Sigmoid colon (tissue), 4 donors: ENCODE measurements around the gene BBS4.
A peak's percentile ranks its signal among the peaks of the same experiment; 100 is the strongest.

Experiments
- EP300 ChIP-seq, 4 donors: sonication (generic); formaldehyde crosslinking; IDR thresholded peaks; one replicate each; pipeline ENCODE4 v1.6.1; 2017; ENCODE audit warnings: antibody characterized with exemption in 4 of 4
- POLR2A ChIP-seq, 2 donors: fragments of 450-650 bp; IDR thresholded peaks; one replicate each; pipeline ENCODE4 v1.6.1; 2016; ENCODE audit warnings: antibody characterized with exemption in 2 of 2, mild to moderate bottlenecking in 2 of 2, moderate library complexity in 2 of 2
- TF ChIP-seq, protein P1 (sequence below), 4 experiments: fragments of 450-650 bp in 3 of 4; fragments of 200-600 bp in 1 of 4; IDR thresholded peaks; one replicate each; pipeline ENCODE4 v1.5.1; 2016 to 2019; ENCODE audit warnings: antibody characterized with exemption in 4 of 4, mild to moderate bottlenecking in 3 of 4, moderate library complexity in 2 of 4

DNA sequence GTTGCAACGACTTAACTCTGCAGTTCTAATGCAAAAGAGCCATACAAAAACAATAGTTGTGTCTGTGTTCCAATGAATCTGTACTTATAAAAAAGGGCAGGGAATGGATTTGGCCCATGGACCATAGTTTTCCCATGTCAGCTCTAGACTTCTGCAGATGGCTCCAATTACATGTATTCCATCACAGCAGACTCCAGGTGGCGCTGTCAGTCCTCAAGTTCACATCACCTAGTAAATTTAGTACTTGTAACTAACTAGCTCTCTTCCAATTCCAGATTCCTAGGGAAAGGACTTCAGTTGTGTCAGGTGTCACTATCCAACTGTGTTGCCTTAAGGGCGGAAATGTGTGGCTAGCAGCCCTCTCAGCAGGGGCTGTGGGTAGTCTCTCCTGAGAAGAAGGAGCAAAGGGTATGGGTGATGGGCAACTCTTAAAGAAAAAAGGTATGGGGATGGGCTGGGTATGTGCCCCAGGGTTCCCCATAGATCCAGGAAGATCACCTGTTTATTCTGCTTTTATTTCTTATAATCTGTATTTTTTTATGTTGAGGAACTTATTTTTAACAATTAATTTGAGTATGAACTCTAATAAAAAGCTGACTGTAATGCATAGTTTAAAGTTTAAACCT, 36.2 kb downstream of the BBS4 start:
- TF ChIP-seq, protein P1, sequence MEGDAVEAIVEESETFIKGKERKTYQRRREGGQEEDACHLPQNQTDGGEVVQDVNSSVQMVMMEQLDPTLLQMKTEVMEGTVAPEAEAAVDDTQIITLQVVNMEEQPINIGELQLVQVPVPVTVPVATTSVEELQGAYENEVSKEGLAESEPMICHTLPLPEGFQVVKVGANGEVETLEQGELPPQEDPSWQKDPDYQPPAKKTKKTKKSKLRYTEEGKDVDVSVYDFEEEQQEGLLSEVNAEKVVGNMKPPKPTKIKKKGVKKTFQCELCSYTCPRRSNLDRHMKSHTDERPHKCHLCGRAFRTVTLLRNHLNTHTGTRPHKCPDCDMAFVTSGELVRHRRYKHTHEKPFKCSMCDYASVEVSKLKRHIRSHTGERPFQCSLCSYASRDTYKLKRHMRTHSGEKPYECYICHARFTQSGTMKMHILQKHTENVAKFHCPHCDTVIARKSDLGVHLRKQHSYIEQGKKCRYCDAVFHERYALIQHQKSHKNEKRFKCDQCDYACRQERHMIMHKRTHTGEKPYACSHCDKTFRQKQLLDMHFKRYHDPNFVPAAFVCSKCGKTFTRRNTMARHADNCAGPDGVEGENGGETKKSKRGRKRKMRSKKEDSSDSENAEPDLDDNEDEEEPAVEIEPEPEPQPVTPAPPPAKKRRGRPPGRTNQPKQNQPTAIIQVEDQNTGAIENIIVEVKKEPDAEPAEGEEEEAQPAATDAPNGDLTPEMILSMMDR (IDR thresholded peaks at IDR 0.05), result peak in 2 of 4 experiments; percentile 40 to 53
- TF ChIP-seq POLR2A (IDR thresholded peaks at IDR 0.05), result no peak
- no peak for TF ChIP-seq EP300 (IDR thresholded peaks at IDR 0.05)
